ENCODE data around the gene ZMIZ1. TPM values are rescaled to one million over a fixed set of nuclear protein-coding genes. Genes with fewer than 3 reads are reported as not detected.

ZMIZ1 gene
- total RNA-seq, 2 donors from 2014 or later = 27.2 to 42.2 TPM

DNA sequence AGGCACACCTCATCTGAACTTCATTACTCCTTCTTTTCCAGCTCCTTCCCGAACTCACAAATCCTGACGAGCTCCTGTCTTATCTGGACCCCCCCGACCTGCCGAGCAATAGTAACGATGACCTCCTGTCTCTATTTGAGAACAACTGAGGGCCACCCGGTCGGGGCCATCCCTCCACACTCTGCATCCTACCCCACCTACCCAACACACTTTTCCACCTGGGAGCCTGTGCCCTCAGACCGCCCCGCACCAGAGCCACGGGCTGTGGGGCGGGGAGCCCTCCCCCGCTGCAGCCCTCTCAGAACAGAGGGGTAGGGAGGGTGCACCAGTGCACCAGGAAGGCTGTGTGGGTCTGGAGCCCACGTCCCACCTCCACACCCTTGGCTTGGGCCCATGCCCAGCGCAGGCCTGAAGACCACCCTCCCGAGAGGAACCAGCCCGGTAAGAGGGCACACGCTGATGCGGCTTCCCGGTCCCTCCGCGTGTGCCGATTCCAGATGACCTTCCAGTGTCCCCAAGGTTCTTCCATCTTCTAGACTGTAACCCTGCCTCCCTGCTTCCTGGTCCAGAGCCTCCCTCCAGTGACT, 243.9 kb downstream of the ZMIZ1 start:
- no peak for TF ChIP-seq CTCF (IDR thresholded peaks at IDR 0.05)
- no peak for TF ChIP-seq POLR2A (IDR thresholded peaks at IDR 0.05)
- ATAC-seq (no peak), DNase-seq (no peak)
- H3K4me1 ChIP-seq = no peaks in the 10 kb centered on the region
- no peaks in the 10 kb centered on the region for H3K9me3 ChIP-seq
- no peak overlapping the region for H3K27ac ChIP-seq
- intact Hi-C loops (cut with DNase I) = no loop called here
- no peaks in the 10 kb centered on the region for H3K27me3 ChIP-seq
- WGBS, 2 donors = 93 to 95% methylated on average over 12 to 14 of the region's 22 CpGs
- H3K4me3 ChIP-seq = no peak overlapping the region
- peaks cover 0 to 9% of the 10 kb centered on the region in 2 donors for H3K36me3 ChIP-seq (replicated peaks in 1 of 2; ENCODE audit: insufficient read depth in 1 of 2, low read depth in 2 of 2)

DNA sequence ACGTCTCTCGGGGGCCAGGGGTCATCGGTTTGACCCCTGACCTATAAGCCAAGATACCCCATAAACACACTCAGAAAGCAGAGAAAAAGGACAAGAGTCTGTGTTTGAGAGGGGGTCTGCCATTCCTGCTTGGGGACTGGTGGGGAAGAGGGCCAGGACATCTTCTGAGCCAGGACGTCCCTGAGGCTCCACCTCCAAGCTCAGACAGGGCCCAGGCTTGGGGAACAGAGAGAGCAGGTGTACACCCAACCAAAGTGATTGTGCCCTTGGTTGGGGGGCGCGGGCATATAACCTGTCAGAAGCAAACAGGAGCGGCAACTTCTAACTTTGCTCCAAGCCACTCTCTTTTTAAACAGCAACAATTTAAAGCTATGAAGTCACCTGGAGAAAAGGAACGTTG, 244.6 kb downstream of the ZMIZ1 start:
- ATAC-seq = no peak
- intact Hi-C loops (cut with DNase I) = no loop called here
- TF ChIP-seq POLR2A (IDR thresholded peaks at IDR 0.05) = no peak
- Histone ChIP-seq H3K4me1 (no peaks in the 10 kb centered on the region), H3K27me3 (no peaks in the 10 kb centered on the region), H3K9me3 (no peaks in the 10 kb centered on the region), H3K27ac (no peak overlapping the region), H3K4me3 (no peak overlapping the region), H3K36me3 (replicated peaks in 1 of 2; ENCODE audit: insufficient read depth in 1 of 2, low read depth in 2 of 2) (peaks cover 0 to 9% of the 10 kb centered on the region in 2 donors)
- WGBS, 2 donors = 85 to 87% methylated on average over 8 of the region's 8 CpGs
- no peak for DNase-seq

- Histone ChIP-seq H3K27me3 (no peaks in the 10 kb centered on the region), H3K9me3 (no peaks in the 10 kb centered on the region), H3K4me1 (no peaks in the 10 kb centered on the region), H3K36me3 (replicated peaks in 1 of 2; ENCODE audit: insufficient read depth in 1 of 2, low read depth in 2 of 2) (peaks cover 0 to 9% of the 10 kb centered on the region in 2 donors), H3K27ac (no peak overlapping the region), H3K4me3 (no peak overlapping the region)
- intact Hi-C loops (cut with DNase I) = no loop called here
- ATAC-seq = no peak
- 87 to 91% methylated on average over 11 of the region's 11 CpGs for WGBS, 2 donors
- no peak for TF ChIP-seq CTCF (IDR thresholded peaks at IDR 0.05)
- no peak for TF ChIP-seq POLR2A (IDR thresholded peaks at IDR 0.05)
- no peak for DNase-seq
Observed at GRCh38 chr10:79313911-79314439, 245.2 kb downstream of the ZMIZ1 start.

DNA sequence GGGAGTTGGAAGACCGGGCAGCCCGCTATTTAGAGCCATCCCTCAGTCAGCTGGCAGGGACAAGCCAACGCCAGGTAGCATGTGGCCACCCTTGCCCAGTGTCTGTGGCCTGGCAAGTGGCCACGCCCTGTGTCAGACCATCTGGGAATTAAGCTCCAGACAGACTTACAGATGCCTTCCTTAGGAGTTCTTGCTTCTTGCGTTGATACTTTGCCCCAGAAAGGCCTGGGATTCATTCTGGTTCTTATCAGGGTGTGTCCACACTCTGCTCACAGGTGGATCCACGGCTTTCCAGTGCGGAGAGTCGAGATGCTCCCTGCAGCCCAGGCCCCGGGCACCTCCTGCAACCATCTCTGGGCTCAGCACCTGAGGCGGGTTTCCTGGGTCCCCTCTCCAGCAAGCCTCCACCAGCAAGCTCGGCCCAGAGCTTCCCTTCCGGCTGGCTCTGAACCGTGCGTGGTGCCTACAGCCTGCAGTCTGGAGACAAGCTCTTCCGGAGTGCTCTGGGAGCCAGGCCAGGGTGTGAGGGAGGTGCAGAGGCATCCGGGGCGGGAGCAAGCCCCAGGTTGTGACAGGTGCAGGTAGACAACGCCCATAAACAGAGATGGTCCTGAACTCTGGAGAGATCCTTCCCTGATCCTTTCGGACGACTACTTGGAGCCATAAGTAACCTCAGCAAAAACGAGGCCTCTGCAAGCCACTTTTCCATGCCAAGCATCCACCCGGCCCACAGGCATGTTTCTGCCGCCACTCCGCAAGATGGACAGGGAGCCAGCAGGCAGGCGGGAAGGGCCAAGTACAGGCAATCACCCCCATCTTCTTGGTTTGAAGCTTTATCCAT, 246.2 kb downstream of the ZMIZ1 start:
- WGBS, 2 donors = 85 to 88% methylated on average over 19 to 25 of the region's 25 CpGs
- ATAC-seq = no peak
- TF ChIP-seq POLR2A (IDR thresholded peaks at IDR 0.05) = no peak
- TF ChIP-seq CTCF (IDR thresholded peaks at IDR 0.05) = no peak
- Histone ChIP-seq H3K27ac (no peak overlapping the region), H3K36me3 (replicated peaks in 1 of 2; ENCODE audit: insufficient read depth in 1 of 2, low read depth in 2 of 2) (peaks cover 0 to 3% of the 10 kb centered on the region in 2 donors), H3K4me3 (no peak overlapping the region), H3K27me3 (no peaks in the 10 kb centered on the region), H3K9me3 (no peaks in the 10 kb centered on the region), H3K4me1 (no peaks in the 10 kb centered on the region)
- intact Hi-C loops (cut with DNase I) = no loop called here
- DNase-seq = no peak

GRCh38 chr10:79315602-79315920, 246.8 kb downstream of the ZMIZ1 start:
- intact Hi-C loops (cut with DNase I) = no loop called here
- no peaks in the 10 kb centered on the region for H3K27me3 ChIP-seq
- WGBS, 2 donors = 81 to 83% methylated on average over 11 of the region's 11 CpGs
- no peak overlapping the region for H3K27ac ChIP-seq
- no peak overlapping the region for H3K4me3 ChIP-seq
- H3K9me3 ChIP-seq = no peaks in the 10 kb centered on the region
- no peaks in the 10 kb centered on the region for H3K4me1 ChIP-seq
- H3K36me3 ChIP-seq (replicated peaks in 1 of 2; ENCODE audit: insufficient read depth in 1 of 2, low read depth in 2 of 2) = no peaks in the 10 kb centered on the region
- DNase-seq (no peak), ATAC-seq (no peak)
- no peak for TF ChIP-seq CTCF (IDR thresholded peaks at IDR 0.05)
- no peak for TF ChIP-seq POLR2A (IDR thresholded peaks at IDR 0.05)

All from body of pancreas (tissue), 4 donors.